Measurements from ENCODE around the gene SUN3.
"Not testable (repeated sequence)": the region's sequence is repeated elsewhere in the genome, so short reads cannot be mapped to it uniquely, and the experiment has no call there.

SUN3 gene

DNA sequence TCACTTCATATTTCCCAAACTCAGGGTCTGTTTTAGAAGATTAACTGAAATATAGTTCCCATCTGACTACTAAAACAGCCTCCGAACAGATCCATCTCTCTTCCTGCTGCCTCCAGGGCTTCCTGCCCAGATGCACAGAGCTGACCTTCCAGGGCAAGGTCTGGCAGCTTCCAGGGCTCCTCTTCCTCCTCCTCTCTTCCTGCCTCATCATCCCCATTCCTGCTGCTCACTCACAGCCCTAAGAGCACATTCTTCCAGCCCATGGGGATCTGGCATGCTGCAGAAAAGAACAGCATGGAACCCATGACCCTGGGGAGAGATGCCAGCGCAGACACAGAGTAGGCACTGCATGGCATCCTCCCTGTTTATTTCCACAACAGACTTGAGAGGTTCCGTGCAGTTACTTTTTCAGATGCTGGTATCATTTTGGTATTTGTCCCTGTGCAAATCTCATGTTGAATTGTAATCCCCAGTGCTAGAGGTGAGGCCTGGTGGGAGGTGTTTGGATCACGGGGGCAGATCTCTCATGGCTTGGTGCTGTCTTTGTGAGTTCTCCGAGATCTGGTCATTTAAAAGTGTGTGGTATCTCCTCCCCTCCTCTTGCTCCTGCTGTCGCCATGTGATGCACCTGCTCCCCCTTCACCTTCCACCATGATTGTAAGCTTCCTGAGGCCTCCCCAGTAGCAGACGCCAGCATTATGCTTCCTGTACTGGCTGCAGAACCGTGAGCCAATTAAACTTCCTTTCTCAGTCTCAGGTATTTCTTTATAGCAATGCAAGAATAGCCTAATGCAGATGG is 85.0 kb downstream of the SUN3 start:
- FAIRE-seq: no peak

- FAIRE-seq: not testable (repeated sequence)
Observed at GRCh38 chr7:47942651-47943050, 86.3 kb downstream of the SUN3 start.

GRCh38 chr7:47942132-47942531 is 86.8 kb downstream of the SUN3 start:
- FAIRE-seq: no peak

- FAIRE-seq: no peak
Observed at GRCh38 chr7:47941136-47941844, 87.6 kb downstream of the SUN3 start.

- FAIRE-seq: no peak
Observed at GRCh38 chr7:47940088-47941013, 88.6 kb downstream of the SUN3 start.

DNA sequence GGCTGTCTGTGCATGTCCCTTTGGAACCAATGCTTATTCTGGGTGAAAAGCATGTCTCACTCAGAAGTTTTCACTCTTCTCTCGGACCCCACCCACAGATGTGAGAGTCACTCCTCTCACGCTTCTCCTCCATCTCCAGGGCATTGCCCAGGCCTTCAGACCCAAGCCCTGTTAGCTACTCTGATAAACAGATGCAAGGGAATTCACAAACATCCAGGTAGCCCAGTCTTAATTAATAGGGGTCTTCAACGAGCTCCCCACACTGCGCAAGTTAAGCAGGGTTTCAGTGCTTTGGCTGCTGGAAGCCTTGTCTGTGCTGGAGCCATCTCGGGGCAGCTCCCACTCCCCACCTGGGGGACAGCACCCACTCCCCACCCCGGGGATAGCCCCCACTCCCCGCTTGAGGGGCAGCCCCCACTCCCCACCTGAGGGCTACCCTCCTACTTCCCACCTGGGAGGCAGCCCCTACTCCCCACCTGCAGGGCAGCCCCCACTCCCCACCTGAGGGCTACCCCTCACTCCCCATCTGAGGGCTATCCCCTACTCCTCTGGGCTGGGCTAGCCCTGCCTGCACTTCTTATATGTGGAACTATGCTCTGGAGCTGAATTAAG is 89.4 kb downstream of the SUN3 start:
- FAIRE-seq: no peak

DNA sequence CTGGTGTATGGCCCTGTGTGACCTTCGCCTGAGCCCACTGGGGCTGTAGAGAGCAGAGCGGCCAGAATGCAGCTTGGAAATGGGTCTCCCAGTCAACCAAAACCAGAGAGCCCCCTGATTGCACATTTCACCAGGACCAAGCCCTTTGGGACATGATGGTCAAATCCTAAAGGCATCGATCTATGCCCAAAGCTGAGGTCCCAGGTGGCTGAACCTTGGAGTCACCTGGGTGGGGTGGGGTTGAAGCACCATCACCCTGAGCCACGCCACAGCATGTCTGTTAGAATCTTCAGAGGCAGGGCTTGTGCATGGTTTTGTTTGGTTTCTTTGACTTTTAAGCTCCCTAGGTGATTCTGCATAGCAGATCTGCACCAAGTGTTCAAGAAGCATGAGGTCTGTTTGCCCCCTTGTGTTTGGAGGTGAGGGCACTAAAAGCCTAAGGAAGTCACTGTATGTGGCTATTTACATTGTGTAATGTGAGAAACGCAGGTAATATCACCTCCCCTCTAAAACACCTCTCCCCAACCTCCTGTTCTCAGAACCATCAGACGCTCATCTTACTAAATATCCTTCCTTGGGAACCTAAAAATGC is 90.2 kb downstream of the SUN3 start:
- no peak for FAIRE-seq

DNA sequence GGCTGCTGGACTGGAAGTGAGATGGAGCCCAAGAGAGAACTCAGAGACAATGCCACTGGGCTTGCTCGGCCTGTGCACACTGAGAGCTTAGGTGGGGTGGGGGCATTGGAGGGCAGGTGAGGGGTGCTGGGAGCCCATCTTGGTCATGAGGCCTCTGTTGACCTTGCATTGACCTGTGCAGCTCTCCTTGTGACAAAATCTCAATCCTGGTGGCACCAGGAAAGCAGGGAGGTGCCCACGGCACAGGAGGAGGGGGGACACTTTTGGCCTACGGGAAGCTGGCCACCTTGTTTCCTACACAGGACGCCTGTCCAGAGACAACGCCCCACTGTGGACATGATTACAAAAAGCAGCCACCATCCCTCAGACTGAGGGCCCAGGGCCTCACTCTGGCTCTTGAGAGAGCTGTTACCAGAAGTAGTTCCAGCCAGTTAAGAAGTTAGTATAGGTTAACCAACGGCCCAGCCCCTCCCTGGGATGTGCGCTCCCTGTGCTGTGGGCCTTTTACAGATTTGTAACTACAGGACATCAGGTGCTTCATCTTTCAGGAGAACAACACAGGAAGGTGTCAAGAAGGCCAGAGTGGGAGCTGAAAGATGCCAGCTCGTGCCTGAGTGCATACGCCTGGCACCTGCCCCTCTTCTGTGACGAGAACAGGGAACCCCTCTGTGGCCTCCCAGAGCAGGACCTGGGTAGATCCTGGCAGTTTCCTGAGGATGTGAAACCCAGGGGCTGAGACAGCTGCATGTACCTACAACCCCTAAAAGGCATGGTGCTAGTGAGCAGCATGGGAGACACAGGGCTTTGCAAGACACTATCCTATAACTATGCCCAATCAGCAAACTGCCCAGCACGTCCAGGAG is 91.0 kb downstream of the SUN3 start:
- no peak for FAIRE-seq
